ENCODE measurements around the gene PHF21A. TPM values are rescaled to one million over a fixed set of nuclear protein-coding genes. Genes with fewer than 3 reads are reported as not detected.

PHF21A gene
- total and polyA plus RNA-seq, 2 of the 8 experiments (the other 6 are each of a cell fraction or from before 2014, with no cell fraction given), result 17.6 to 40.3 TPM

DNA sequence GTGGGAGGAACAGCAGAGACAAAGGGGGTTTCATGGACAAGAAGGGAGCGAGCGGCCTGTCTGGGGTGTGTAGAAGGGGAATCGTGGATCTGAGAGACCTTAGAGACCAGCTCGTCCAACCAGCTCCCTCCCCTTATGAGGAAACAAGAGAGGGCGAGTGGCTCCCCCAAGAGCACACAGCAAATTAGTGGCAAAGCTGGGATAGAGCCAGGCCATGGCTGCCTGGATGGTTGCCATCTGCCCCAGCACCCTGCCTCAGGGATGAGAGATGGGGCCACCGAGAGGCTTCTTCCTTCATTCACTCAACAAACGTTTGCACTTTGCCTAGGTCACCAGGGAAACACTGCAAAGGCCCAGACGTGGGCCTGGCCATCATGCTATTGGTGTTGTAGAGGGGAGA lies 231.7 kb downstream of the PHF21A start (continued):
- TF ChIP-seq NANOG (IDR thresholded peaks at IDR 0.05; ENCODE audit: insufficient read depth, low read depth, low read length, poor library complexity, severe bottlenecking) (no peak), POLR2A (IDR thresholded peaks at IDR 0.05; ENCODE audit: control extremely low read depth in 1 of 2, low read depth in 2 of 2, low read length in 2 of 2) (no peak)
- TF ChIP-seq, protein P1, sequence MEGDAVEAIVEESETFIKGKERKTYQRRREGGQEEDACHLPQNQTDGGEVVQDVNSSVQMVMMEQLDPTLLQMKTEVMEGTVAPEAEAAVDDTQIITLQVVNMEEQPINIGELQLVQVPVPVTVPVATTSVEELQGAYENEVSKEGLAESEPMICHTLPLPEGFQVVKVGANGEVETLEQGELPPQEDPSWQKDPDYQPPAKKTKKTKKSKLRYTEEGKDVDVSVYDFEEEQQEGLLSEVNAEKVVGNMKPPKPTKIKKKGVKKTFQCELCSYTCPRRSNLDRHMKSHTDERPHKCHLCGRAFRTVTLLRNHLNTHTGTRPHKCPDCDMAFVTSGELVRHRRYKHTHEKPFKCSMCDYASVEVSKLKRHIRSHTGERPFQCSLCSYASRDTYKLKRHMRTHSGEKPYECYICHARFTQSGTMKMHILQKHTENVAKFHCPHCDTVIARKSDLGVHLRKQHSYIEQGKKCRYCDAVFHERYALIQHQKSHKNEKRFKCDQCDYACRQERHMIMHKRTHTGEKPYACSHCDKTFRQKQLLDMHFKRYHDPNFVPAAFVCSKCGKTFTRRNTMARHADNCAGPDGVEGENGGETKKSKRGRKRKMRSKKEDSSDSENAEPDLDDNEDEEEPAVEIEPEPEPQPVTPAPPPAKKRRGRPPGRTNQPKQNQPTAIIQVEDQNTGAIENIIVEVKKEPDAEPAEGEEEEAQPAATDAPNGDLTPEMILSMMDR (IDR thresholded peaks at IDR 0.05; ENCODE audit: control extremely low read depth in 1 of 3, insufficient read depth in 1 of 3, low read depth in 1 of 3, low read length in 3 of 3), result no peak
